Uterus (tissue), 2 donors: Measurements from ENCODE around the gene MICAL3.

ENCODE experiments used
- CTCF ChIP-seq, 4 experiments: fragments of 200-600 bp in 2 of 4; fragments of 450-650 bp in 2 of 4; sonication (generic) in 2 of 4; IDR thresholded peaks; one replicate each; pipeline ENCODE4 v1.5.1; 2016 to 2019; ENCODE audit warnings: antibody characterized with exemption in 4 of 4, mild to moderate bottlenecking in 2 of 4, moderate library complexity in 1 of 4
- POLR2A ChIP-seq, 2 donors: fragments of 450-650 bp; IDR thresholded peaks; one replicate each; pipeline ENCODE4 v1.6.1; 2016; ENCODE audit warnings: antibody characterized with exemption in 2 of 2, mild to moderate bottlenecking in 1 of 2, moderate library complexity in 1 of 2

- TF ChIP-seq CTCF (IDR thresholded peaks at IDR 0.05) (no peak), POLR2A (IDR thresholded peaks at IDR 0.05) (no peak)
These were observed 243.5 kb downstream of the MICAL3 start for GRCh38 chr22:17780741-17781318.
